K562 (cell line): ENCODE measurements around the gene TMED6. TPM values are rescaled to one million over a fixed set of nuclear protein-coding genes. Genes with fewer than 3 reads are reported as not detected.

Experiments
- ATAC-seq: fragments of 200-7000 bp; cut with Tn5 transposase; 3 replicates; pipeline ENCODE4 v1.9.1; 2020; ENCODE audit warnings: moderate library complexity
- BruUV-seq: library from RNA; stranded (reverse); fragments of 400-500 nt; replicated peaks from 2 replicates; lab custom pipeline; 2021; lab: Mats Ljungman, UMichigan
- CTCF ChIA-PET: fragments of 300-600 bp; formaldehyde crosslinking; extraction: SDS; loops from one replicate; lab custom pipeline; 2021; ENCODE audit warnings: low intra/inter-chr PET ratio; lab: Yijun Ruan, JAX
- POLR2A ChIA-PET: fragments of 300-600, 350-650 bp; sonication (Branson Sonifier 250); formaldehyde crosslinking; extraction: SDS; loops from one replicate; lab custom pipeline; 2021; ENCODE audit warnings: antibody characterized with exemption, inconsistent platforms; lab: Yijun Ruan, JAX
- DNase-seq, 4 experiments: peaks; one replicate each; pipeline versions ENCODE4 v3.0.0 to v3.0.0-alpha.2; 2011 to 2018; ENCODE audit warnings: low spot score in 3 of 4, mixed read lengths in 3 of 4; ENCODE audit errors: extremely low read depth in 1 of 4
- FAIRE-seq: peaks from 2 replicates; lab custom pipeline; 2011; peaks lifted over from hg19 to GRCh38; lab: Jason Lieb, UNC
- H2AFZ ChIP-seq: 2 replicates; pipeline ENCODE4 v1.6.0; 2011; ENCODE audit warnings: low read depth, low read length, control low read depth, inconsistent platforms
- H3K27ac ChIP-seq: fragments of 200-600 bp; 3 replicates; pipeline ENCODE4 v1.8.0; 2011; ENCODE audit warnings: low read depth, mild to moderate bottlenecking, control low read depth, inconsistent platforms, low read length, moderate library complexity, mixed read lengths; ENCODE audit errors: extremely low read depth
- H3K27me3 ChIP-seq, 2 experiments: fragments of 300-600 bp in 1 of 2; 2 replicates in 1 of 2; 3 replicates in 1 of 2; pipeline versions ENCODE4 v1.6.0 to v1.8.0; 2011; ENCODE audit warnings: inconsistent platforms in 2 of 2, low read length in 2 of 2, mild to moderate bottlenecking in 1 of 2, mixed read lengths in 1 of 2, moderate library complexity in 1 of 2; ENCODE audit not compliant: control insufficient read depth in 2 of 2, insufficient read depth in 2 of 2
- H3K36me3 ChIP-seq: fragments of 300-600 bp; 3 replicates; pipeline ENCODE4 v1.8.0; 2011; ENCODE audit warnings: mild to moderate bottlenecking, low read length, inconsistent platforms; ENCODE audit not compliant: control insufficient read depth, insufficient read depth
- H3K4me1 ChIP-seq, 2 experiments: fragments of 200-600 bp in 1 of 2; replicated peaks in 1 of 2; 2 replicates in 1 of 2; 3 replicates in 1 of 2; pipeline versions ENCODE4 v1.5.1 to v1.8.0; 2011; ENCODE audit warnings: inconsistent platforms in 2 of 2, low read length in 2 of 2, mild to moderate bottlenecking in 1 of 2, mixed read lengths in 1 of 2, moderate library complexity in 1 of 2; ENCODE audit not compliant: control insufficient read depth in 2 of 2, insufficient read depth in 2 of 2
- H3K4me2 ChIP-seq: 2 replicates; pipeline ENCODE4 v1.6.1; 2011; ENCODE audit warnings: low read length, control low read depth, inconsistent platforms, mixed read lengths; ENCODE audit not compliant: insufficient read depth
- H3K4me3 ChIP-seq: fragments of 200-600 bp; sonication (generic), shearing (Covaris generic); 2 replicates; pipeline ENCODE4 v1.5.1; 2016; ENCODE audit warnings: control low read depth, inconsistent platforms
- H3K79me2 ChIP-seq: fragments of 200-600 bp; 3 replicates; pipeline ENCODE4 v1.8.0; 2011; ENCODE audit warnings: low read length, inconsistent platforms; ENCODE audit not compliant: control insufficient read depth, insufficient read depth
- H3K9ac ChIP-seq, 2 experiments: 2 replicates each; pipeline versions ENCODE4 v1.6.0 to v1.6.1; 2011; ENCODE audit warnings: low read depth in 2 of 2, low read length in 2 of 2, control low read depth in 1 of 2, inconsistent platforms in 1 of 2, mild to moderate bottlenecking in 1 of 2, mixed read lengths in 1 of 2; ENCODE audit not compliant: insufficient read depth in 1 of 2
- H3K9me1 ChIP-seq: one replicate; pipeline ENCODE4 v1.6.0; 2011; ENCODE audit warnings: inconsistent platforms, mild to moderate bottlenecking, low read length, moderate library complexity; ENCODE audit not compliant: control insufficient read depth, insufficient read depth
- H3K9me3 ChIP-seq: replicated peaks from 2 replicates; pipeline ENCODE4 v1.5.1; 2011; ENCODE audit warnings: low read depth, low read length, inconsistent platforms; ENCODE audit not compliant: control insufficient read depth, insufficient read depth
- H4K20me1 ChIP-seq: replicated peaks from 2 replicates; pipeline ENCODE4 v1.6.1; 2011; ENCODE audit warnings: low read length, inconsistent platforms, mixed read lengths; ENCODE audit not compliant: control insufficient read depth, insufficient read depth
- GTF2A2 ChIP-seq: IDR thresholded peaks from 2 replicates; pipeline ENCODE4 v1.6.1; 2016; ENCODE audit warnings: mild to moderate bottlenecking, missing genetic modification characterization, missing compliant biosample characterization
- HDGF ChIP-seq: fragments of 450-650 bp; IDR thresholded peaks from 2 replicates; pipeline ENCODE4 v1.6.1; 2016
- KDM1A ChIP-seq, 2 experiments: fragments of 450-650 bp; IDR thresholded peaks; 2 replicates each; pipeline ENCODE4 v1.6.1; 2016; ENCODE audit warnings: mild to moderate bottlenecking in 2 of 2
- MAFK ChIP-seq: IDR thresholded peaks from 2 replicates; pipeline ENCODE4 v1.6.1; 2011; ENCODE audit warnings: low read length, improper control_type of control experiment
- SP2 ChIP-seq: IDR thresholded peaks from 2 replicates; pipeline ENCODE4 v1.6.1; 2011; ENCODE audit warnings: mild to moderate bottlenecking, low read depth, low read length, moderate library complexity; ENCODE audit not compliant: poor library complexity, severe bottlenecking; ENCODE audit errors: extremely low read depth
- WGBS: fragments of 100-300 bp; shearing (Covaris generic); methylation state at CpG from one replicate; pipeline ENCODE4 v1.1.6; 2016; ENCODE audit warnings: low coverage, mixed read lengths; ENCODE audit not compliant: insufficient coverage; ENCODE audit errors: missing lambda C conversion rate; 5-methylcytosine and 5-hydroxymethylcytosine counted together
- in situ Hi-C: fragments of 300-500 bp; cut with MboI; formaldehyde crosslinking; loops from 4 replicates; pipeline ENCODE4 v1.15.0; 2018; ENCODE audit warnings: inconsistent platforms, mixed read lengths
- intact Hi-C: fragments of 100-400 bp; cut with micrococcal nuclease; formaldehyde crosslinking; loops from 2 replicates; pipeline ENCODE4 v1.14.2; 2022
- polyA plus RNA-seq, 8 experiments: library from polyadenylated mRNA; depleted of rRNA in 4 of 8; stranded (reverse) in 5 of 8; unstranded in 3 of 8; fragments of >200 nt; fragmentation: Nextera tagmentation in 2 of 8; fragmentation: Illumina TruSeq in 1 of 8; extraction: Ambion mirVana in 2 of 8; extraction: Trizol in 1 of 8; gene quantifications; 2 replicates each; pipeline versions ENCODE4 v1.2.1 to v1.2.3, GENCODE V29; 2011 to 2014; ENCODE audit warnings: inconsistent platforms in 1 of 8, missing spikeins in 1 of 8
- total RNA-seq, 7 experiments: library from RNA; depleted of rRNA in 6 of 7; stranded (reverse); fragments of >200 nt in 6 of 7; fragmentation: Illumina TruSeq in 2 of 7; extraction: Trizol in 2 of 7; gene quantifications; 2 replicates each; pipeline versions ENCODE4 v1.2.1 to v1.2.3, GENCODE V29; 2011 to 2021; ENCODE audit warnings: low replicate concordance in 1 of 7
- TF ChIP-seq, protein P1 (sequence below): fragments of 150-350 bp; conservative IDR thresholded peaks from 2 replicates; pipeline ENCODE4 v1.6.1; 2014; ENCODE audit warnings: low read length
- TF ChIP-seq, protein P2 (sequence below): fragments of 250-450 bp; sonication (Bioruptor Pico); IDR thresholded peaks from 2 replicates; pipeline ENCODE4 v1.5.0; 2022; ENCODE audit warnings: mild to moderate bottlenecking
- TF ChIP-seq, protein P3 (sequence below): fragments of 250-450 bp; sonication (Bioruptor Pico); IDR thresholded peaks from 2 replicates; pipeline ENCODE4 v1.4.0; 2020; ENCODE audit warnings: mild to moderate bottlenecking, moderate library complexity
- TF ChIP-seq, protein P4 (sequence below): fragments of 450-650 bp; IDR thresholded peaks from 2 replicates; pipeline ENCODE4 v1.6.1; 2017; ENCODE audit warnings: antibody characterized with exemption, mild to moderate bottlenecking

Gene TMED6
- total and polyA plus RNA-seq, 9 of the 15 experiments (the other 6 are each of a cell fraction or from before 2014, with no cell fraction given), result 0.14 to 0.45 (median 0.25) TPM; not detected in 2

DNA sequence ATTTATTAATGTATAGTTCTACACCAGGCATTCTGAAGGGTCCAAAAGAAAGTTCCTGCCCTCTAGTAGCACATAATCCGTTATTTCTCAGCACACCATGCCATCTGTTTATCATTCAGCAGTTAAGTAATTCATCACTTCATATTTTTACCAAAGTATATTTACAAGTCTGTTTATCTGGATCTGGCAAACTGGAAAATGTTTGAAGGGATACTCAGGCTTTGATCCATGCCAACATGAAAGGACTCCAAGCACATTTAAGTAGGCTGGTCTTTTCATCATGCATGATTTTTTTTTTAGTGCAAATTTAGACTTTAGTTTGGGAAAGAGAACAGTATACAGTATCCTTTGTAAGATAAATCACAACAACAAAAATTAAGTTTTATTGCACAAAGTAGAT is 44.5 kb downstream of the TMED6 start:
- Histone ChIP-seq H3K27ac (no peak overlapping the region), H2AFZ (no peak overlapping the region), H3K9ac (no peak overlapping the region), H3K27me3 (no peaks in the 10 kb centered on the region), H3K9me1 (no peaks in the 10 kb centered on the region), H3K9me3 (no peaks in the 10 kb centered on the region), H3K79me2 (peaks cover 10% of the 10 kb centered on the region), H3K4me3 (no peak overlapping the region), H3K36me3 (no peaks in the 10 kb centered on the region), H3K4me1 (peaks cover 2 to 10% of the 10 kb centered on the region in 2 experiments; a peak in 3 of 5 replicates), H4K20me1 (0 out of 2 replicates have a peak, but pooled peaks cover 3% of the 10 kb centered on the region), H3K4me2 (no peak overlapping the region)
- ChIA-PET POLR2A (no interaction called here), CTCF (no interaction called here)
- DNase-seq (no peak), ATAC-seq (no peak), FAIRE-seq (no peak)
- intact Hi-C loops (loop anchor here (10.0 kb wide), 1 partner anchor 462 kb away; the partner anchor contains the start of gene TANGO6), in situ Hi-C loops (no loop called here)
- no TSS peak for BruUV-seq
- 21% methylated on average over 1 of the region's 1 CpG for WGBS
- TF ChIP-seq MAFK (no peak), GTF2A2 (tag) (no peak), KDM1A (IDR thresholded peaks at IDR 0.05) (no peak), HDGF (no peak), SP2 (no peak)
- TF ChIP-seq, protein P1, sequence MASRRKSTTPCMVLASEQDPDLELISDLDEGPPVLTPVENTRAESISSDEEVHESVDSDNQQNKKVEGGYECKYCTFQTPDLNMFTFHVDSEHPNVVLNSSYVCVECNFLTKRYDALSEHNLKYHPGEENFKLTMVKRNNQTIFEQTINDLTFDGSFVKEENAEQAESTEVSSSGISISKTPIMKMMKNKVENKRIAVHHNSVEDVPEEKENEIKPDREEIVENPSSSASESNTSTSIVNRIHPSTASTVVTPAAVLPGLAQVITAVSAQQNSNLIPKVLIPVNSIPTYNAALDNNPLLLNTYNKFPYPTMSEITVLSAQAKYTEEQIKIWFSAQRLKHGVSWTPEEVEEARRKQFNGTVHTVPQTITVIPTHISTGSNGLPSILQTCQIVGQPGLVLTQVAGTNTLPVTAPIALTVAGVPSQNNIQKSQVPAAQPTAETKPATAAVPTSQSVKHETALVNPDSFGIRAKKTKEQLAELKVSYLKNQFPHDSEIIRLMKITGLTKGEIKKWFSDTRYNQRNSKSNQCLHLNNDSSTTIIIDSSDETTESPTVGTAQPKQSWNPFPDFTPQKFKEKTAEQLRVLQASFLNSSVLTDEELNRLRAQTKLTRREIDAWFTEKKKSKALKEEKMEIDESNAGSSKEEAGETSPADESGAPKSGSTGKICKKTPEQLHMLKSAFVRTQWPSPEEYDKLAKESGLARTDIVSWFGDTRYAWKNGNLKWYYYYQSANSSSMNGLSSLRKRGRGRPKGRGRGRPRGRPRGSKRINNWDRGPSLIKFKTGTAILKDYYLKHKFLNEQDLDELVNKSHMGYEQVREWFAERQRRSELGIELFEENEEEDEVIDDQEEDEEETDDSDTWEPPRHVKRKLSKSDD, result no peak
- TF ChIP-seq, protein P2, sequence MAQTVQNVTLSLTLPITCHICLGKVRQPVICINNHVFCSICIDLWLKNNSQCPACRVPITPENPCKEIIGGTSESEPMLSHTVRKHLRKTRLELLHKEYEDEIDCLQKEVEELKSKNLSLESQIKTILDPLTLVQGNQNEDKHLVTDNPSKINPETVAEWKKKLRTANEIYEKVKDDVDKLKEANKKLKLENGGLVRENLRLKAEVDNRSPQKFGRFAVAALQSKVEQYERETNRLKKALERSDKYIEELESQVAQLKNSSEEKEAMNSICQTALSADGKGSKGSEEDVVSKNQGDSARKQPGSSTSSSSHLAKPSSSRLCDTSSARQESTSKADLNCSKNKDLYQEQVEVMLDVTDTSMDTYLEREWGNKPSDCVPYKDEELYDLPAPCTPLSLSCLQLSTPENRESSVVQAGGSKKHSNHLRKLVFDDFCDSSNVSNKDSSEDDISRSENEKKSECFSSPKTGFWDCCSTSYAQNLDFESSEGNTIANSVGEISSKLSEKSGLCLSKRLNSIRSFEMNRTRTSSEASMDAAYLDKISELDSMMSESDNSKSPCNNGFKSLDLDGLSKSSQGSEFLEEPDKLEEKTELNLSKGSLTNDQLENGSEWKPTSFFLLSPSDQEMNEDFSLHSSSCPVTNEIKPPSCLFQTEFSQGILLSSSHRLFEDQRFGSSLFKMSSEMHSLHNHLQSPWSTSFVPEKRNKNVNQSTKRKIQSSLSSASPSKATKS (CRISPR knock-in tag), result no peak
- TF ChIP-seq, protein P3, sequence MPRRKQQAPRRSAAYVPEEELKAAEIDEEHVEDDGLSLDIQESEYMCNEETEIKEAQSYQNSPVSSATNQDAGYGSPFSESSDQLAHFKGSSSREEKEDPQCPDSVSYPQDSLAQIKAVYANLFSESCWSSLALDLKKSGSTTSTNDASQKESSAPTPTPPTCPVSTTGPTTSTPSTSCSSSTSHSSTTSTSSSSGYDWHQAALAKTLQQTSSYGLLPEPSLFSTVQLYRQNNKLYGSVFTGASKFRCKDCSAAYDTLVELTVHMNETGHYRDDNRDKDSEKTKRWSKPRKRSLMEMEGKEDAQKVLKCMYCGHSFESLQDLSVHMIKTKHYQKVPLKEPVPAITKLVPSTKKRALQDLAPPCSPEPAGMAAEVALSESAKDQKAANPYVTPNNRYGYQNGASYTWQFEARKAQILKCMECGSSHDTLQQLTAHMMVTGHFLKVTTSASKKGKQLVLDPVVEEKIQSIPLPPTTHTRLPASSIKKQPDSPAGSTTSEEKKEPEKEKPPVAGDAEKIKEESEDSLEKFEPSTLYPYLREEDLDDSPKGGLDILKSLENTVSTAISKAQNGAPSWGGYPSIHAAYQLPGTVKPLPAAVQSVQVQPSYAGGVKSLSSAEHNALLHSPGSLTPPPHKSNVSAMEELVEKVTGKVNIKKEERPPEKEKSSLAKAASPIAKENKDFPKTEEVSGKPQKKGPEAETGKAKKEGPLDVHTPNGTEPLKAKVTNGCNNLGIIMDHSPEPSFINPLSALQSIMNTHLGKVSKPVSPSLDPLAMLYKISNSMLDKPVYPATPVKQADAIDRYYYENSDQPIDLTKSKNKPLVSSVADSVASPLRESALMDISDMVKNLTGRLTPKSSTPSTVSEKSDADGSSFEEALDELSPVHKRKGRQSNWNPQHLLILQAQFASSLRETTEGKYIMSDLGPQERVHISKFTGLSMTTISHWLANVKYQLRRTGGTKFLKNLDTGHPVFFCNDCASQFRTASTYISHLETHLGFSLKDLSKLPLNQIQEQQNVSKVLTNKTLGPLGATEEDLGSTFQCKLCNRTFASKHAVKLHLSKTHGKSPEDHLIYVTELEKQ (CRISPR knock-in tag), result no peak
- TF ChIP-seq, protein P4, sequence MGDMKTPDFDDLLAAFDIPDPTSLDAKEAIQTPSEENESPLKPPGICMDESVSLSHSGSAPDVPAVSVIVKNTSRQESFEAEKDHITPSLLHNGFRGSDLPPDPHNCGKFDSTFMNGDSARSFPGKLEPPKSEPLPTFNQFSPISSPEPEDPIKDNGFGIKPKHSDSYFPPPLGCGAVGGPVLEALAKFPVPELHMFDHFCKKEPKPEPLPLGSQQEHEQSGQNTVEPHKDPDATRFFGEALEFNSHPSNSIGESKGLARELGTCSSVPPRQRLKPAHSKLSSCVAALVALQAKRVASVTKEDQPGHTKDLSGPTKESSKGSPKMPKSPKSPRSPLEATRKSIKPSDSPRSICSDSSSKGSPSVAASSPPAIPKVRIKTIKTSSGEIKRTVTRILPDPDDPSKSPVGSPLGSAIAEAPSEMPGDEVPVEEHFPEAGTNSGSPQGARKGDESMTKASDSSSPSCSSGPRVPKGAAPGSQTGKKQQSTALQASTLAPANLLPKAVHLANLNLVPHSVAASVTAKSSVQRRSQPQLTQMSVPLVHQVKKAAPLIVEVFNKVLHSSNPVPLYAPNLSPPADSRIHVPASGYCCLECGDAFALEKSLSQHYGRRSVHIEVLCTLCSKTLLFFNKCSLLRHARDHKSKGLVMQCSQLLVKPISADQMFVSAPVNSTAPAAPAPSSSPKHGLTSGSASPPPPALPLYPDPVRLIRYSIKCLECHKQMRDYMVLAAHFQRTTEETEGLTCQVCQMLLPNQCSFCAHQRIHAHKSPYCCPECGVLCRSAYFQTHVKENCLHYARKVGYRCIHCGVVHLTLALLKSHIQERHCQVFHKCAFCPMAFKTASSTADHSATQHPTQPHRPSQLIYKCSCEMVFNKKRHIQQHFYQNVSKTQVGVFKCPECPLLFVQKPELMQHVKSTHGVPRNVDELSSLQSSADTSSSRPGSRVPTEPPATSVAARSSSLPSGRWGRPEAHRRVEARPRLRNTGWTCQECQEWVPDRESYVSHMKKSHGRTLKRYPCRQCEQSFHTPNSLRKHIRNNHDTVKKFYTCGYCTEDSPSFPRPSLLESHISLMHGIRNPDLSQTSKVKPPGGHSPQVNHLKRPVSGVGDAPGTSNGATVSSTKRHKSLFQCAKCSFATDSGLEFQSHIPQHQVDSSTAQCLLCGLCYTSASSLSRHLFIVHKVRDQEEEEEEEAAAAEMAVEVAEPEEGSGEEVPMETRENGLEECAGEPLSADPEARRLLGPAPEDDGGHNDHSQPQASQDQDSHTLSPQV, result no peak
